ENCODE measurements around the gene ZNF638. TPM values are rescaled to one million over a fixed set of nuclear protein-coding genes. Genes with fewer than 3 reads are reported as not detected.

The ZNF638 gene
- total RNA-seq, 4 donors from 2014 or later: 202 to 286 (median 252) TPM

- DNase-seq (ENCODE audit: low spot score in 2 of 2): no peak
- peaks cover 0 to 15% (median 2%) of the 10 kb centered on the region in 4 donors for H3K4me1 ChIP-seq
- TF ChIP-seq POLR2A (IDR thresholded peaks at IDR 0.05) (no peak), CTCF (IDR thresholded peaks at IDR 0.05) (peak in 4 of 5 experiments; percentile 7 to 45 (median 18)), EP300 (IDR thresholded peaks at IDR 0.05) (no peak)
Observed at GRCh38 chr2:71460595-71461303, 129.2 kb downstream of the ZNF638 start.

GRCh38 chr2:71461304-71461671, 129.7 kb downstream of the ZNF638 start:
- TF ChIP-seq EP300 (IDR thresholded peaks at IDR 0.05) (no peak), POLR2A (IDR thresholded peaks at IDR 0.05) (no peak), CTCF (IDR thresholded peaks at IDR 0.05) (no peak)

More at GRCh38 chr2:71460595-71461303, 129.2 kb downstream of the ZNF638 start:
- no peak overlapping the region for H3K27ac ChIP-seq
- H3K4me3 ChIP-seq: no peak overlapping the region
- H3K27me3 ChIP-seq: peaks cover 0 to 23% of the 10 kb centered on the region in 2 donors
- peaks cover 0 to 13% (median 0%) of the 10 kb centered on the region in 4 donors for H3K9me3 ChIP-seq
- no peaks in the 10 kb centered on the region for H3K36me3 ChIP-seq
- WGBS, 2 donors: 53 to 60% methylated on average over 9 of the region's 9 CpGs

GRCh38 chr2:71462056-71462605, 130.5 kb downstream of the ZNF638 start:
- H3K27ac ChIP-seq: no peak overlapping the region
- peaks cover 0 to 20% (median 6%) of the 10 kb centered on the region in 4 donors for H3K4me1 ChIP-seq
- no peak for TF ChIP-seq EP300 (IDR thresholded peaks at IDR 0.05)
- TF ChIP-seq CTCF (IDR thresholded peaks at IDR 0.05): no peak
- TF ChIP-seq POLR2A (IDR thresholded peaks at IDR 0.05): no peak

More at GRCh38 chr2:71461304-71461671, 129.7 kb downstream of the ZNF638 start:
- DNase-seq (ENCODE audit: low spot score in 2 of 2): no peak
- 42 to 68% methylated on average over 5 of the region's 5 CpGs for WGBS, 2 donors
- Histone ChIP-seq H3K36me3 (no peaks in the 10 kb centered on the region), H3K9me3 (peaks cover 0 to 13% (median 0%) of the 10 kb centered on the region in 4 donors), H3K4me1 (peaks cover 0 to 15% (median 3%) of the 10 kb centered on the region in 4 donors), H3K4me3 (no peak overlapping the region), H3K27me3 (peaks cover 0 to 25% of the 10 kb centered on the region in 2 donors), H3K27ac (no peak overlapping the region)

GRCh38 chr2:71462641-71463341, 131.2 kb downstream of the ZNF638 start:
- no peak overlapping the region for H3K27ac ChIP-seq
- H3K4me3 ChIP-seq: no peak overlapping the region
- H3K9me3 ChIP-seq: peaks cover 0 to 13% (median 0%) of the 10 kb centered on the region in 4 donors
- peaks cover 0 to 26% (median 8%) of the 10 kb centered on the region in 4 donors for H3K4me1 ChIP-seq
- no peak for TF ChIP-seq POLR2A (IDR thresholded peaks at IDR 0.05)
- TF ChIP-seq EP300 (IDR thresholded peaks at IDR 0.05): no peak
- no peak for TF ChIP-seq CTCF (IDR thresholded peaks at IDR 0.05)
- H3K27me3 ChIP-seq: peaks cover 0 to 29% of the 10 kb centered on the region in 2 donors
- 90 to 91% methylated on average over 4 to 5 of the region's 5 CpGs for WGBS, 2 donors
- no peak for DNase-seq (ENCODE audit: low spot score in 2 of 2)
- H3K36me3 ChIP-seq: no peaks in the 10 kb centered on the region

More at GRCh38 chr2:71462056-71462605, 130.5 kb downstream of the ZNF638 start:
- peaks cover 0 to 29% of the 10 kb centered on the region in 2 donors for H3K27me3 ChIP-seq
- DNase-seq (ENCODE audit: low spot score in 2 of 2): no peak
- H3K4me3 ChIP-seq: no peak overlapping the region
- WGBS, 2 donors: 100% methylated on average over 1 to 7 of the region's 8 CpGs
- peaks cover 0 to 13% (median 0%) of the 10 kb centered on the region in 4 donors for H3K9me3 ChIP-seq
- no peaks in the 10 kb centered on the region for H3K36me3 ChIP-seq
